ENCODE results near the gene TMEM33. TPM values are rescaled to one million over a fixed set of nuclear protein-coding genes. Genes with fewer than 3 reads are reported as not detected.

Gene TMEM33
- polyA plus RNA-seq, 1 donor: 52.7 TPM

DNA sequence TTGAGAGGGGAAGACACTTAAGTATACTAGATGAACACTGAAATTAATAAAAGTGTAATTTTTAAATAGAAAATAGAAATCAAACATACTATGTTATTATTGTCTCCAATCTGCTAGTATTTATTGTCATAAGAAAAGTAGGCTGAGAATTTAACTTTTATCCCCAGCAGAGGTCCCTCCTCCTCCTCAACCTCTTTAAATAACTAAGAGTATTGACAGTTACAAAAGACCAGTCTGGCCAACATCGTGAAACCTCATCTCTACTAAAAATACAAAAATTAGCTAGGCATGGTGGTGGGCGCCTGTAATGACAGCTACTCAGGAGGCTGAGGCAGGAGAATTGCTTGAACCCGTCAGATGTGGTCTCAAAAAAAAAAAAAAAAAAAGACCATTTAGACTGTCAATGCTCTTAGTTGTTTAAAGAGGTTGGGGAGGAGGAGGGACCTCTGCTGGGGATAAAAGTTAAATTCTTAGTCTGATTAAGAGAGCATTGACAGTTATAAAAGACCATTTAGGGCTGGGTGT, 59.3 kb downstream of the TMEM33 start:
- no peak for DNase-seq

DNA sequence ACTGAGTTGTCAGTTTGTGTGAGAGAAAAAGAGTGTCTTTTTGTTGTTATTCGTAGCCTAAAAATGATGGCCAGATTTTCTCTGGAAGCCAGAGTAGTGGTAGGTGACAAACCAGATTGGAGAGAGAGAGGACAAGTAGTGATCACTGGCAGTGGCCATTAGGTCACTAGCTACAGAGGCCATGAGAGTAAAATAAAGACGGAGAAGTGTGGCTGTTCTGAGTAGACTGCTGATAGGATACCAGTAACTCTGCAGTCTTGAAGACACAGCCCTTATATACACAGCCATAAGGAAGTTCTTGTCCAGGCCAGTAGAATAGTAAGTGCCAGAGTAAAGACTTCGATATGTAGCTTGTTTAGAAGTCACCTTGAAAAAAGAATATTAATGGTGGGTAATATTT, 62.8 kb downstream of the TMEM33 start:
- DNase-seq: no peak

DNA sequence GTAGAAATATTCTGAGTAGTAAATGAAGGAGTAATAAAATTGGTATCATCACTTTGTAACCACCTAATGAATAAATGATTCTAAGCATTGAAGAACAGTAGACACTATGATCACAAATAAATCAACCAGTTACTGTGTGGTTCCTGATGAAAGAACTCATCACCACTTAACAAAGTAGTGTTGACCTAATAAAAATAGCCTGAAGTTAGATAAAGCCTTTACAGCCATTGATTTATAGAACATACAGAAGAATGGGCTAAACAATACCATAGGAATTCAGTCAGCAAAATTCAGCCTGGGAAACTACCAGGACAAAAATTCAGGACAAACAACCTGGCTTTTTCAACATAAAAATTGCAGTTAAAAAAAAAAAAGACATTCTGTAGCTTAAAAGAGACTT, 64.1 kb downstream of the TMEM33 start:
- no peak for DNase-seq

DNA sequence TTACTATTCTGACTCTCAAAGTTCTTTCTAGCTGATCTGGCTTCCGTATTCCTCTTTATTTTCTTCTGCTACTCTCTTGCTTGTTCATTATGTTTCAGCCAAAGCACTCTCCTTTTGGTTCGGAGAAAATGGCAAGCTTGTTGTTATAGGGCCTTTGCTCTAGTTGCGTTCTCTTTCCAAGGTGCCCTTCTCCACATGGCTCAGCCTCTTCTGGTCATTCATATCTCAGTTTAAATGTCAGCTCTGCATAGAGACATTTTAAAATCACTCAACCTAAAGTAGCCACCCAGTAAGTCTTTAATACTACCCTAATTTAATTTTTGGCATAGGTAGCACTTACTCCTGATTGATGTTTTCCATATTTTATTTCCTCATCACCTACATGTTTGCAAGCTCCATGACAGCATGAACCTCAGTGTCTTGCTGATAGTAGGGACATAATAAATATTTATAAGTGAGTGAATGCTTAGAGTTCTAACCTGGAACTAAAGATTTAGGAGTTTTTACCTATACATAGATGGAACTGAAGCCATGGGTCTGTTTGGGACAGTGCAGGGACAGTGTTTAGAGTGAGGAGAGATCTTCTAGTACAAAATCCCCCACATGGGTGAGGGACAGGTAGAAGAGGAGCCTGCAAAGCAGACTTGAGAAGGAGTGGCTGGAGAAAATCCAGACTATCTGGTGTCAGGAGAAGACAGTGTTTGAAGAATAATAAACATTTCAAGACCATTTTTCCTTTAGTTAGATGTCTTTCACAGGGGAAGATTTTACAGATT, 73.0 kb downstream of the TMEM33 start:
- DNase-seq: no peak

Other genes starting within 250 kb of the TMEM33 start
- 0.10 TPM for gene PHOX2B, start 186.7 kb upstream of the TMEM33 start, polyA plus RNA-seq (ENCODE audit: insufficient read length)
- gene DCAF4L1, start 46.3 kb downstream of the TMEM33 start, polyA plus RNA-seq (ENCODE audit: insufficient read length): 0.42 TPM
- 137 TPM for gene SLC30A9, start 55.1 kb downstream of the TMEM33 start, polyA plus RNA-seq (ENCODE audit: insufficient read length)
- gene BEND4, start 217.2 kb downstream of the TMEM33 start, polyA plus RNA-seq (ENCODE audit: insufficient read length): 1.7 TPM

All from left kidney (tissue), 2 donors.